Effector CD4-positive, alpha-beta T cell (primary cell): Measurements from ENCODE around the gene LRCOL1.
A peak's percentile ranks its signal among the peaks of the same experiment; 100 is the strongest.

Source experiments
- DNase-seq: peaks from one replicate; pipeline ENCODE4 v3.0.0-alpha.2; 2020

The LRCOL1 gene

DNA sequence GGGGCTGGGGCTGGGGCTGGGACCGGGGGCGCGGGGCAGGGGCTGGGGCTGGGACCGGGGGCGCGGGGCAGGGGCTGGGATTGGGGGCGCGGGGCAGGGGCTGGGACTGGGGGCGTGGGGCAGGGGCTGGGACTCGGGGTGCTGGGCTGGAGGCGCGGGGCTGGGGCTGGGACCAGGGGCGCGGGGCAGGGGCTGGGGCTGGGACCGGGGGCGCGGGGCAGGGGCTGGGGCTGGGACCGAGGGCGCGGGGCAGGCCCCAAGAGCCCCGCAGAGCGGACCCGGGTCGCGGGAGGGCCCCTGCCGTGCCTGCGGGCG lies 8.6 kb upstream of the LRCOL1 start:
- no peak for DNase-seq

DNA sequence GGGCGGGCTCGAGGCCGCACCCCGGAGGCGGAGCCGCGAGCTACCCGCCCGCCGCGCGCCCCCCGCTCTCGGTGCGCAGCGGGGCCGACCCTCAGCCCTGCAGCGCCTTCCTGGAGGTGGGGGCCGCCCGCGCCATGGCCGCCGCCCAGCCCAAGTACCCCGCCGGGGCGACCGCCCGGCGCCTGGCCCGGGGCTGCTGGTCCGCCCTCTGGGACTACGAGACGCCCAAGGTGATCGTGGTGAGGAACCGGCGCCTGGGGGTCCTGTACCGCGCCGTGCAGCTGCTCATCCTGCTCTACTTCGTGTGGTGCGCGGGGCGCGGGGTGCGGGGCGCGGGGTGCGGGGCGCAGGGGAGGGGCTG lies 8.3 kb upstream of the LRCOL1 start, which contains the start of gene P2RX2:
Gene P2RX2 (plus strand): TSS at position 94 of the 361 bp plus-strand sequence. CDS start 41 bp downstream, at position 135.
- DNase-seq = no peak

DNA sequence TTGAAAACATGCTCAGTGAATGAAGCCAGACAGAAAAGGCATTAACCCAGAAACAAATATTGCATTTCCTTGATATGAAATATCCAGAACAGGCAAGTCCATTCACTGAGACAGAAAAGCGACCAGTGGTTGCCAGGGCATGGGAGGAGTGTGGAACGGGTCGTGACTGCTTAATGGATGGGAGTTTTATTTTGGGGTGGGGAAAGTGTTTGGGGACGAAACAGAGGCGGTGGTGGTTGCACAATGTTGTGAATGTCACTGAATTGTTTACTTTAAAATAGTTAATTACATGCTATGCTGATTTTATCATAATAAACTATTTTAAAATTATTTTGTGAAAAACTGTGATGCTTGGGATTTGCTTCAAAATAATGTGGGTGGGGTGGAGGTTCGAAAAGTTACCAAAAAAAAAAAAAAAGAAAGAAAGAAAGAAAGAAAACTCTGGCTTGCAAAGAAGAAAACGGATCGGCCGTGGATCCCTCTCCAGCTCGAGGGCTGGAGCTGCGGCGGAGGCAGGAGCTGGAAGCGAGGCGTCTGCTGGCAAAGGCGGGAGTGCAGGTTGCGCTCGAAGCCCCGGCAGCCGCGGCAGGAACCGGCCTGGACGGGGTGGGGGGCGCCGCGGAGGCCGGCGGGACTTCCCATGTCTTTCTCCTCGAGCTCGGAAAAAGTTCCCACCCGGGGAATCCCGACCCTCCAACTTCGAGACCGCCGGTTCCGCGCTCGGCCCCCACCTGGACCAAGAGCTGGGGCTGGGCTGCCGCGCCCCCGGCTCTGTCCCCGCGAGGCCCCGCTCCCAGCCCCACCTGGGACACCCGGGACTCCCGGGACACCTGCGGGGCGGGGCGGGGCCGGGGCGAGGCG lies 7.7 kb upstream of the LRCOL1 start:
- no peak for DNase-seq

DNA sequence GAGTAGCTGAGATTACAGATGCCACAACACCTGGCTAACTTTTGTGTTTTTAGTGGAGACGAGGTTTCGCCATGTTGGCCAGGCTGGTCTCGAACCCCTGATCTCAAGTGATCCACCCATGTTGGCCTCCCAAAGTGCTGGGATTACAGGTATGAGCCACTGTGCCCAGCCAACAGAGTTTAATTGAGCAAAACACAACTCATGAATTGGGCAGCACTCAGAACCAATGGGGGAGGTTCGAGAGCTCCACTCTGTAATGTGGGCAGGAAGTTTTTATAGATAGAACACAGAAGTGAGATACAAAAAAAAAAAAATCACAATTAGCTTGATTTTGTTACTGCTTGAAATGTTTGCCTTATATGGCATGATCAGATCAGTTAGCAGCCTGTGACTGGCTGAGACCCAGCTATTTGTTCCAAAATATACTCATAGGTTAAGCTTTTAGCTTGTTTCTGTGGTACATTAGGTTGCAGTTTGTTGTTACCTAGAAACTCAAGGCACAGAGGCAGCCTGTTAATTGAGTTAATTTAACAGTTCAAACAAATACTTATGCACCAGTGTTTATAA lies 6.8 kb upstream of the LRCOL1 start:
- DNase-seq = no peak

DNA sequence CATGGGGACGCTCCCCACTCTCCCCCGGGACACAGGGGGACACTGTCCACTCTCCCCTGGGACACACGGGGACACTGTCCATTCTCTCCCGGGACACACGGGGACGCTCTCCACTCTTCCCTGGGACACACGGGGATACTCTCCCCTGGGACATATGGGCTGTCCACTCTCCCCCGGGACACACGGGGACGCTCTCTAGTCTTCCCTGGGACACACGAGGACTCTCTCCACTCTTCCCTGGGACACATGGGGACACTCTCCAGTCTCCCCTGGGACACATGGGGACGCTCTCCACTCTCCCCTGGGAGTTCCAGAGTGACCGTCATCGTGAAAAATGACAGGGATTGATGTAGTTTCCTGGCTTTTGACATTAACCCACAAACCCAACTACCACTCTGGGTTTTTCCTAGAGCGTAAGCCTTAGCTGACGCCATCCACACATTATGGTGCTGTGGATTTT lies 5.2 kb upstream of the LRCOL1 start:
- DNase-seq = no peak

DNA sequence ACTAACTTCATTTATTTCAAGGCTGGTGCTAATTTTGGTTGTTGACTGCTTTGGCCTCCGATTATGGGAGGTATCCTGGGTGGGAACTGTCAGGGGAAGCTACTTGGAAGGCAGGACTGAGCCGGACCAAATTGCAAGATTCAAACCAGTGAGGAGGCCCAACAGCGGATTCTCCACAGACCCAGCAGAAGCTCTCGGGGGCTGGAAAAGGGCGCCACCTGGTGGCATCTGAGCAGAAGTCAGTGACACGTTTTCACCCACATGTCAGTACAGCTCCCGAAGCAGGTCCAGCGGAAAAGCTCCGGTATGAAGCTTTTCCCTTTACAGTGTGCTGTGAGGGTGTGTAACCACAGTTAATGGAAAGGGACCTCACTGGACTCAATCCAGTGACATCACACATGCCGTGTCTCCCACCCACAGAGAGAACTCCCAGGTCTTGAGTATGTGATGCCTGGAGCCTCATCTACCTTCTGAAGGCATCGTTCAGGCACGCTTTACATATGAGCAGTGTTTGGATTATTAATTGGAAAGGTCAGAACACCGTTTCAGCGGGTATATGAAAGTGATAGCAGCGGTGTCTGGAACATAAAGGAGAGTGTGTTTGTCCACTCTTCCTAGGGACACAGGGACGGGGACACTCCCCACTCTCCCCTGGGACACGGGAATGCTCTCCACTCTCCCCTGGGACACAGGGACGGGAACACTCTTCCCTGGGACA lies 4.6 kb upstream of the LRCOL1 start:
- DNase-seq = peak; percentile 76

DNA sequence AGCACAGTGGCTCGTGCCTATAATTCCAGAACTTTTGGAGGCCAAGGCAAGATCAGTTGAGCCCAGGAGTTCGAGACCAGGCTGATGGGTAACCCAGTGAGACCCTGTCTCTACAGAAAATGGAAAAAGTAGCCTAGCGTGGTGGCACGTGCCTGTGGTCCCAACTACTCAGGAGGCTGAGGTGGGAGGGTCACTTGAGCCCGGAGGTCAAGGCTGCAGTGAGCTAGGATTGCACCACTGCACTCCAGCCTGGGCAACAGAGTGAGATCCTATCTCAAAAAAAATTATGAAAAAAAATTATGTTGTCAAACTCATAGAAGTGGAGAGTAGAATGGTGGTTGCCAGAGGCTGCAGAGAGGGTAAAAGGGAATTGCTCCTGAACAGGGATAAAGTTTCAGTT lies 3.6 kb upstream of the LRCOL1 start:
- DNase-seq = no peak

DNA sequence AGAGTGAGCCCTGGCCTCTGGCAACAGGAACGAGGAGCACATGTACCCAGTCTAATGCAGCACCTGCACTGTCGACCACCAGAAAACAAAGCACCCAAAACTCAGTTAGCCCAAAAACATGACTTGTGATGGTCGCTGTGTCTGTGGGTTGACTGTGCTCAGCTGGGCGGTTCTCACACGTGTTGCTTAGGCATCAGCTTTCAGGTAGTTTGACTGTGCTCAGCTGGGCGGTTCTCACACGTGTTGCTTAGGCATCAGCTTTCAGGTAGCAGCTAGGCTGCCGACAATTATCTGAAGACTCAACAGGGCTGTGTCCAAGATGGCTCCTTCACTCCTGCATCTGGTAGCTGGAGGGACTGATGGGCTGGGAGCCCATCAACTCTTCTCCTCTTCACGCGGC lies 1.2 kb upstream of the LRCOL1 start:
- no peak for DNase-seq

DNA sequence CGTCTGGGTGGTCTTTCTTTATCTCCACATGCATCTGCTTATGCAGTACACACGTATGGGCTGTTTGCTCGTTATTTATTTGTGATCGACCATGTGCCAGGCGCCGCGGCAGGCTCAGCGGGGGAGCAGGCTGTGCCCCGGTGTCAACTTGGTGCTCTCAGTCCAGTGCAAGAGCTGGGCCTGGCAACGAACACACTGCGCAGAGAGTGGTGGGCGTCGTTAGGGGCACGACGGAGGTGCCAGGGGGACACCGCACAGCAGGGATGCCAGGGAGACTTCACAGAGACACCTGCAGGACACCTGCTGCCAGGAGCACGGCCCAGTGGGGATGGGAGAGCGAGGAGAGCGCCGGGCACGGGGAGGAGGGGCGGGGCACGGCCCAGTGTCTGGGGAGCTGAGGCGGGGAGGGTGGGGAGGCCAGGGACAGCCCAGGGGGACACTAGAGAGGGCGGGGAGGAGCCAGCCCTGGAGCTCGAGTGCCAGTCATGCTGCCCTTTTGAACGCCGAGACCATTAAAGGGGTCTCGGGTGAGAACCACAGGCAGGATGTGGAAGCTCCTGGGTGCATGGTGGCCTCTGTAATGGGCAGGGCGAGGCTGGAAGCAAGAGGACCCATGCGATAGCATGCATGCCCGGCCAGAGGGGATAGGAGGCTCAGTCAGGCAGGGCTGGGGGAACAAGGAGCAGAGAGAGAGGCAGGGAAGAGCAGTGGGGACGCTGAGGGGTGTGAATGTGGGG lies 652 bp upstream of the LRCOL1 start:
- no peak for DNase-seq

DNA sequence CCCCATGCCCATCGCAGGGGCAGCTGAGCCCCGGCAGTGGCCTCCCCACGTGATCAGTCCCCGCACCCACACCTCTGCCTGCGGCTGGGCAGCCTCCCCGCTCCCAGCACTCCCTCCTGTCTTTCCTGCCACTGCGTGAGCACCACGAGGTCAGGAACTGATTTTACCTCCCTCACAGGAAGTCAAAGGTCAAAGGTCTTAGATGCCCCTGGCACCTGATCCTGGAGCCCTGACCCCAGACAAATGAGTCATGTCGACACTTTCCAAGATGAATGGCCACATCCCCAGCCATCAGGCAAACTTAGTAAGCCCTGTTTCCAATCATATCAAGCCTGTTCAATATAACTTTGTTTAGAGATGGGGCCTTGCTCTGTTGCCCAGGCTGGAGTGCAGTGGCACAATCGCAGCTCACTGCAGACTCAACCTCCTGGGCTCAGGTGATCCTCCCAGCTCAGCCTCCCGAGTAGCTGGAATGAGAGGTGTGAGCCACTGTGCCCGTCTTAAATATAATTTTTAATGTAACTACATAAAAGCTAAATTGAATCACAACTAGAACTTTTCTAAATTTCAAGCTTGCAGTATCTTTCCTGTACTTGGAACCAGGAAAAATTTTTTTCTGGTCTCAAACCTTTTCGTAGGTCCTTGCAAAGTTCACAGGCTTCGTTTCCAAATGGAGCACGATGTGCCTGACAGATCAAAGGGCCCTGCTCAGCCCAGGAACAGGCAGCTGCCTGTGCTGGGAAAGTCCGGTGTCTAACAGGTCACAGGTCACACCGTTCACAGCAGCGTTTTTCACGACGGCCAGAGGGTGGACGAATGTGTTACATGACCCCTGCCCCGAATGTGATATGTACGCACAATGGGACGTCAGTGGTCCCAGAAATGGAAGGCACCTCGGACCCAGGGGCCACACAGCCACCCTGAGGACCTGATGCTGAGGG lies 1.9 kb downstream of the LRCOL1 start:
- no peak for DNase-seq

DNA sequence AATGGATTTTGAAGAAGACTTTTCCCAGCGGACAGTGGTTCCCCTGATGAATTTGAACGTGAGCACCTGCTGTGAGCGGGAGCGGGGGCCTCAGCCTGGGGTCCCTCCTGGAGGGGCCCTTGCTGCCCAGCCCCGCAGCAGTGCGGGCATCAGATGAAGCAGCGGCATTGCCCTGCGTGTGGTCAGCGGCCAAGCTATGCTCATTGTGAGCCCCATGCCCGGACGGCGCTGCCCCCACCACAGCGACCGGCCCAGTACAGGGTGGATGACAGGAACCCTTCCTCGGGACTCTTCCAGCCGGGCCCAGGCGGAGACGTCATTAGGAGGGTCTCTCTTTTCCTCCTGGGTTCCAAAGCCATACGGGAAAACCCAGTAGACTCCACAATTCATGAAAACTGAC lies 3.5 kb downstream of the LRCOL1 start:
- DNase-seq = no peak

DNA sequence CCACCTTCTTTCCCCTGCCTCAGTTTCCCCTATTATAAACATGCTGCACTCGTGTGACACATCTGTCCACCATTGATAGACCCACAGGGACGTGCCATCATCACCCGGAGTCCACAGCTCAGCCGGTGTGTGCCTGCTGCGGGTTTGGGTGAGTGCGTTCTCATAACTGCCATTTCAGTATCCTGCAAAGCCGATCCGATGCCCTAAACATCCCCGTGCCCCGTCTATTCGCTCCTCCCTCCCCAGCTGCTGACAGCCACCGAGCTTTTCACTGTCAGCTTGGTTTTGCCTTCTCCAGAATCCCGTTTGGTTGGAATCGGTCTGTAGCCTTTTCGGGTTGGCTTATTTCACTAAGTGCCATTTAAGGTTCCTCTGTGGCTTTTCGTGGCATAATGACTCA lies 3.9 kb downstream of the LRCOL1 start:
- DNase-seq = no peak

DNA sequence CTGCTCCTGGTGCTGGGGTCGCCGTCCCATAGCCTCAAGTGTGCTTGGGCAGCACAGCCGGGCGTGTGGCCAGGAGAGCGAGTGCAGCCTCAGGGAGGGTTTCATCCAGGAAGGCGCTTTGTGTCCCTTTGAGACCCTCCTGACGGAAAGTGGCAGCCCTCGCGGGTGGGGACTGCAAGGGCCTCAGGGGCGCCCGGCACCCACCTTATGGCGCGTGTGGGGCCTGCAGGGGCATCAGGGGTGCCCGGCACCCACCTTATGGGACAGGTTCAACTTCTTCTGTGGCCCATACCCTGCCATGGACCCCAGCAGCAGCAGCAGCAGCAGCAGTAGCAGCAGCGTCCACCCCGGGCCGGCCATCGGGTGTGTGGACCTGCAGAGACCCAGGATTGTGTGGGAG lies 4.5 kb downstream of the LRCOL1 start:
- no peak for DNase-seq

DNA sequence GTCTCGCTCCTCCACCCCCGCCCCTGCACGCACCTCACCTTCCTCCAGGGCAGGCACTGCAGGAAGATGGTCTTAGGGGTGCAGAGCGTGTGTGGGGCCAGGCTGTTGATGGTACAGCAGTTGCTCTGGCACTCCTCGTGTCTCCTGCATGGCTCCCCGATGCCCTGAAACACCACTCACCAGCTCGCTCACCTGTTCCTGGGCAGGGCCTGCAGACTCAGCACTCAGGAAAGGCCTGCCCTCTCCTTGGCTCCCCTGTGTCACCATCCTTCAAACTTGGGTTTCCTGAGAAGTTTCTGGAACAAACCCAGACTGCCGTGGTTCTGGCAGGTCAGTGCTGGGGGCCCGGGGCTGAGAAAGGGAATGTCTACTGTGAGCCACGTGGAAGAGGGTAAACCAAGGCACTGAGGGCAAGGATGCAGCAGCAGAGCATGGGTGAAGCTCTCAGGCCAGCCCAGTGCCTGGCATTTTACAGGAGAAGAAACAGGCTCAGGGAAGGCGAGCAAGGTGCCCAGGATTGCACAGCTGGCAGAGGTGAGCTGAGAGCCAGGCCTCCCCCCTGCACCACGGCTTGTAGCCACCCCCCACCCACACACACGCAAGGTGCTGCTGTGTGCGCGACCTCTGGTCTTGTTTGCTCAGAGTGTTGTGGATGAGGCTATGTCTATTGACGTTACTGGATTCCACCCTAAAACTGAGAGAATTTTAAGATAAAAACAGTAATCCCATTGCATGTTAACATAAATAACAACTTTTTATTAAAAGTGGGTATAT lies 5.5 kb downstream of the LRCOL1 start:
- no peak for DNase-seq

DNA sequence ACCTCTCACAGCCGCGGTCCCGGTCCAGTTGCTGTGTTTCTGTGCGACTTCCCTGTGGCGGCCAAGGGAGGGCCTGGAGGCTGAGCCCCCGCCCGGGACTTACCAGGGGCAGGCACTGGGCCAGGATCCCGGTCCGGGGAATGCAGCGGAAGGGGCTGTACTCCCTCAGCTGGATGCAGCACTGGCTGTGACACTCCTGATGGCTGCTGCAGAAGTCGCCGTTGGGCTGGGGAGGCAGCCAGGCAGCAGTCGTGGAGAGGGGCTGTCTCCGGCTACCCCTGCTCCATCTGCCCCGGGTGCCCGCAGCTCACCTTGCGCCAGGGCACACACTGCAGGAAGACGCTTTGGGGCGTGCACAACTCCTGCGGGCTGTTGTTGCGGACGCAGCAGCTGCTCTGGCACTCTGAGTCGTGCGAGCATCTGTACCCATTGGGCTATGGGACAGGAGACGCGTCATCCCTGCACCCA lies 6.2 kb downstream of the LRCOL1 start:
- DNase-seq = no peak

DNA sequence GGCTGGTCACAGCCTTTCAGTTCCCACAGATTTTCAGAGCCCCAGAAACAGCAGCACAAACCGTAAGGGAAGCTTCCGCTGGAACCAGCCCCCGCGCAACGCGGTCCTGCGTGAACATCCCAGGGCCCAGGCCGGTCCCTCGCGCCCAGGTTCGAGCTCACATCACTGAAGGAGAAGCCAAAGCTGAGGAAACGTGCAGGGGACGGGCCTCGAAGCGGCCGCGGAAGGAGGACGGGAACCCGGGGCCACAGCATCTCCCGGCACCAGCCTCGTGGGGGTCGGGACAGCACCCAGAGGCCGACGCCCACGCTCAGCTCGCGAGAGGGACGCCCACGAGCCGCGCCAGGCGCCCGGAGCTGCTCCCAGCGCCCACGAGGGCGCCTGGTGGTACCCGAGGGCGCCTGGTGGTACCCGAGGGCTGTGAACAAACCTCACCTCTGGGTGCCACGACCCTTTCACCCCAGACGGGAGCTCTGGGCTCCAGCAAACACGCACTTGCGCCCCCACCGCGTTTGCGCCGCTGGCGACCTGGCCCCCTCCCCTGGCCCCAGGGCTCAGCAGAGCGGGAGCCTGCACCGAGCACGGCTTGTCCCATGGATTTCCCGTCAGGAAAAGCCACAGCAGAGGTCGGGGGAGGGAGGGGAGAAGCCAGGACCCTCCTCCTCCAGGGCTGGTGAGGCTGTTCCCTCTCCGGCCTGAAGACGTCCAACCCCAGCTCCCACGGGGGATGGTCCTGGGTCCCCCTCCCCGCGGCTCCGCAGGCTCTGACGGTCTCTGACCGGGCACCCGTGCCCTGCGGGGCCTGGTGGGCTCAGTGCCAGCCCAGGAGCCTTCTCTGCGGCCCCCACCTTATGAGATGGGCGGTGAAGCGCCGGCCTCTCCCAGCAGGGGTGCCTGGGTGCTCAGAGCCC lies 6.9 kb downstream of the LRCOL1 start:
- DNase-seq = no peak

DNA sequence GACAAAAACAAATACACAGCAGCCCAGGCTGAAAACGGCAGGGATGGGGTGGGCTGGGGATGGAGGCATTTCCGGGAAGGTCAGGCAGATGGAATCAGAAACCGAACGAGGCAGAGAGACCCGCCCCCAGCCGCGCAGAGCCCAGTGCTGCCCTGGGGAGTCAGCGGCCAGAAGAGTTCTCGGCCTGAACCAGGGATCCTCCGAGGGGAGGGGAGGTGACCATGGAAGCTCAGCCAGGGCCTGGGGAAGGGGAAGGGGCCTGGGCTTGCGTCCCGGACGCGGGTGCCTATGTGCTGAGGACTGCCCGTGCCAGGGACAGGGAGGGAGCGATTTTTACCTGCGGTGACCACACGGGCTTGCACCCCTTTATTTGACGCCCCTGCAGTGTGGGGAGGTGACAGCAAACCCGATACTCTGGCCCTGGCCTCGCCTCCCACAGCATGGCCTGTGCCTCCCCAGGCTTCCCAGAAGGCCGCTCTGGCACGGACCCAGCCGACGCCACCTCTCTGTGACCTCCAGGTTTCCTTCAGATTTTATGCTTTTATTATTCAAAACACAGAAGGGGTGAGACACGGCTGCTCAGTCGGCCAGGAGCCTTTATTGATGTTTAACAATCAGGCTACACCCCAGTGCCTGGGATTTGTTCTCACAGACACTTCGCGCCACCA lies 7.7 kb downstream of the LRCOL1 start:
- no peak for DNase-seq

DNA sequence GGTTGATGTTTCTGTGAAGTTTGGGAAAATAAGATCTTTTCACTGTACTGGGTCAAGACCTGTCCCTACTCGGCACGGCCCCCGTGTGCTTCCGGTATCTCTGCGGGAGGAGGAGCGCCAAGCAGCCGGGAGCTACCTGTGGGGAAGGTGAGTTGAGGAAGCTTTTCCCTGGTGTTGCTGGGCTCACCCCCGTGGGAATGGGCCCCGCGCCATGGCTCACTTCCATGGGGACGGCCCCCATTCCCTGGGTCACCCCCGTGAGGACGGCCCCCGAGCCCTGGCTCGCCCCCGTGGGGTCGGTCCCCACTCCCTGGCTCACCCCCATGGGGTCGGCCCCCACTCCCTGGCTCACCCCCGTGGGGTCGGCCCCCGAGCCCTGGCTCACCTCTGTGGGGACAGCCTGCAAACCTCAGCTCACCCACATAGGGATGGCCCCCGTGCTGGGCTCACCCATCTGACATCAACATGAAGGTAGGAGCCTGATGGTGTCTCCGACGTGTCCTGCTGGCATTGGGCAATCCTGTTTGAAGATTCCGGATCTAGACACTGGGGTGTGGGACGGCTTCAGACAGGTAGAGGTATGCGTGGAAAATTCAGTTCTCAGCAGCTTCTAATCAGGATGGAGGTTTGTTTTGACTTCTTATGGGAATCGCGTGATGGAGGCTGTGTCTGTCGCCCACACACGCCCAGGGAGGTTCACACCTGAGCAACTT lies 9.1 kb downstream of the LRCOL1 start:
- DNase-seq = no peak
